ENCODE data around the gene PTPRC.

GRCh38 chr1:198775606-198776005, 136.8 kb downstream of the PTPRC start:
- no peak for TF ChIP-seq SUZ12 (IDR thresholded peaks at IDR 0.05)
- no peak for TF ChIP-seq TARDBP (IDR thresholded peaks at IDR 0.05)
- no peak for TF ChIP-seq HDGF (IDR thresholded peaks at IDR 0.05; ENCODE audit: borderline replicate concordance)
- TF ChIP-seq, protein P1, sequence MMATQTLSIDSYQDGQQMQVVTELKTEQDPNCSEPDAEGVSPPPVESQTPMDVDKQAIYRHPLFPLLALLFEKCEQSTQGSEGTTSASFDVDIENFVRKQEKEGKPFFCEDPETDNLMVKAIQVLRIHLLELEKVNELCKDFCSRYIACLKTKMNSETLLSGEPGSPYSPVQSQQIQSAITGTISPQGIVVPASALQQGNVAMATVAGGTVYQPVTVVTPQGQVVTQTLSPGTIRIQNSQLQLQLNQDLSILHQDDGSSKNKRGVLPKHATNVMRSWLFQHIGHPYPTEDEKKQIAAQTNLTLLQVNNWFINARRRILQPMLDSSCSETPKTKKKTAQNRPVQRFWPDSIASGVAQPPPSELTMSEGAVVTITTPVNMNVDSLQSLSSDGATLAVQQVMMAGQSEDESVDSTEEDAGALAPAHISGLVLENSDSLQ (IDR thresholded peaks at IDR 0.05), result no peak
- no peak for TF ChIP-seq FOXA1 (IDR thresholded peaks at IDR 0.05)
- TF ChIP-seq ELF4 (IDR thresholded peaks at IDR 0.05), result no peak
- TF ChIP-seq FOXM1 (IDR thresholded peaks at IDR 0.05; ENCODE audit: borderline replicate concordance), result no peak
- no peak for TF ChIP-seq ZNF384 (IDR thresholded peaks at IDR 0.05)
- TF ChIP-seq NFRKB (IDR thresholded peaks at IDR 0.05), result no peak
- no peak for TF ChIP-seq SP1 (IDR thresholded peaks at IDR 0.05)

All from HEK293T (cell line).